ENCODE data around the gene INSM1.

The INSM1 gene

GRCh38 chr20:20417876-20418676 is 50.2 kb downstream of the INSM1 start:
- in situ Hi-C loops (cut with HindIII; ENCODE audit: low sequenced_read_pairs), result no loop called here
